Measurements from ENCODE around the gene MTFMT.

DNA sequence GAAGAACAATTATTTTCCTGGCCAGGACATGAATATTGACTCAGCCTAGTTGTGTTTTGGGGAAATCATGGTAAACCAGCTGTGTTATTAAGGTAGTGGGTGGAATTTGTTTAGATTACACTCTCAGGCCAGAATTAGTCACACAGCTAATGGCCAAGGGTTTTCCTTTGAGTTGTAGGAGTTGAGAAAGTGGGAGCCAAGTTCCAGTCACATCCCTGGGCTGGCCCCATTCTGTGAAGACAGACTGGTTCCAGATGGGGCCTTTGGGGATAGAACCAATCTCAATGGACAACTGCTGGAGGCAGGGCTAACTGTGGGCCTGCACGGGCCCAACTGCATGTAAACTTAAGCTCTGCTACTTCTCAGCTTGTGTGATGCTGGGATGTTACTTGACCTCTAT, 39.7 kb upstream of the MTFMT start:
- no peak for TF ChIP-seq ZNF274 (IDR thresholded peaks at IDR 0.05; ENCODE audit: low read depth, low read length)
- TF ChIP-seq YY1 (IDR thresholded peaks at IDR 0.05; ENCODE audit: insufficient read depth, insufficient read length) = no peak

Measured in NT2/D1 (cell line).